Body of pancreas (tissue), 4 donors: ENCODE measurements around the gene RGMA. TPM values are rescaled to one million over a fixed set of nuclear protein-coding genes. Genes with fewer than 3 reads are reported as not detected.

Experiments
- ATAC-seq: fragments of 150-250 bp; one replicate; pipeline ENCODE4 v1.9.1; 2016
- DNase-seq, 4 donors: peaks; one replicate each; pipeline ENCODE4 v3.0.0-alpha.2; 2019
- H3K27ac ChIP-seq, 4 donors: fragments of 200-600 bp; sonication (generic); 1 replicate in 3 of 4; 2 replicates in 1 of 4; pipeline versions ENCODE4 v1.5.1 to v1.6.1; 2016 to 2019; ENCODE audit warnings: mild to moderate bottlenecking in 1 of 4, mixed read lengths in 1 of 4, moderate library complexity in 1 of 4
- H3K27me3 ChIP-seq, 2 donors: fragments of 200-600 bp; sonication (generic); one replicate each; pipeline ENCODE4 v1.6.0; 2016; ENCODE audit warnings: mild to moderate bottlenecking in 1 of 2
- H3K36me3 ChIP-seq, 2 donors: fragments of 200-600 bp; sonication (generic); replicated peaks in 1 of 2; 2 replicates each; pipeline ENCODE4 v1.5.1; 2016; ENCODE audit warnings: low read depth in 2 of 2; ENCODE audit not compliant: insufficient read depth in 1 of 2
- H3K4me1 ChIP-seq: fragments of 200-600 bp; sonication (generic); one replicate; pipeline ENCODE4 v1.6.0; 2016
- H3K4me3 ChIP-seq, 2 donors: fragments of 200-600 bp; sonication (generic); 1 replicate in 1 of 2; 2 replicates in 1 of 2; pipeline ENCODE4 v1.5.1; 2016 to 2019
- H3K9me3 ChIP-seq, 3 donors: fragments of 200-600 bp; sonication (generic); 1 replicate in 2 of 3; 2 replicates in 1 of 3; pipeline ENCODE4 v1.5.1; 2016
- CTCF ChIP-seq, 7 experiments: fragments of 450-650 bp in 4 of 7; fragments of 200-600 bp in 3 of 7; sonication (generic) in 3 of 7; IDR thresholded peaks; one replicate each; pipeline ENCODE4 v1.5.1; 2016 to 2019; ENCODE audit warnings: antibody characterized with exemption in 7 of 7
- POLR2A ChIP-seq, 3 donors: fragments of 450-650 bp; IDR thresholded peaks; one replicate each; pipeline ENCODE4 v1.6.1; 2016; ENCODE audit warnings: antibody characterized with exemption in 3 of 3, mild to moderate bottlenecking in 2 of 3
- WGBS, 2 donors: methylation state at CpG; one replicate each; pipeline ENCODE4 v1.1.5; 2017; 5-methylcytosine and 5-hydroxymethylcytosine counted together
- intact Hi-C: fragments of 100-400 bp; cut with DNase I; formaldehyde crosslinking; loops from one replicate; pipeline ENCODE4 v1.15.1; 2023
- total RNA-seq, 2 donors: library from RNA; depleted of rRNA; stranded (reverse); fragments of >200 nt; gene quantifications; one replicate each; pipeline ENCODE4 v1.1.0, GENCODE V29; 2016

The RGMA gene
- total RNA-seq, 2 donors from 2014 or later: 8.8 to 9.2 TPM

GRCh38 chr15:93044301-93045190 is 44.5 kb downstream of the RGMA start:
- Histone ChIP-seq H3K27ac (no peak overlapping the region), H3K4me1 (no peaks in the 10 kb centered on the region), H3K4me3 (no peak overlapping the region), H3K27me3 (no peaks in the 10 kb centered on the region), H3K36me3 (no peaks in the 10 kb centered on the region), H3K9me3 (peaks cover 0 to 7% (median 0%) of the 10 kb centered on the region in 3 donors)
- intact Hi-C loops: no loop called here
- ATAC-seq: no peak
- DNase-seq: no peak
- TF ChIP-seq CTCF (IDR thresholded peaks at IDR 0.05) (no peak), POLR2A (IDR thresholded peaks at IDR 0.05) (no peak)
- whole genome bisulfite sequencing, 2 donors: 91 to 92% methylated on average over 22 to 45 of the region's 46 CpGs

GRCh38 chr15:93043621-93044300 is 45.2 kb downstream of the RGMA start:
- no peak overlapping the region for H3K27ac ChIP-seq
- intact Hi-C loops: no loop called here

GRCh38 chr15:93042691-93043378 is 46.2 kb downstream of the RGMA start:
- Histone ChIP-seq H3K4me1 (no peaks in the 10 kb centered on the region), H3K4me3 (no peak overlapping the region), H3K27me3 (no peaks in the 10 kb centered on the region), H3K9me3 (peaks cover 0 to 7% (median 0%) of the 10 kb centered on the region in 3 donors), H3K36me3 (no peaks in the 10 kb centered on the region), H3K27ac (no peak overlapping the region)
- intact Hi-C loops: no loop called here
- ATAC-seq (no peak), DNase-seq (no peak)
- TF ChIP-seq POLR2A (IDR thresholded peaks at IDR 0.05): no peak
- no peak for TF ChIP-seq CTCF (IDR thresholded peaks at IDR 0.05)
- 81 to 83% methylated on average over 16 to 18 of the region's 18 CpGs for WGBS, 2 donors

More at GRCh38 chr15:93043621-93044300, 45.2 kb downstream of the RGMA start:
- no peaks in the 10 kb centered on the region for H3K27me3 ChIP-seq
- H3K36me3 ChIP-seq: no peaks in the 10 kb centered on the region
- no peak for TF ChIP-seq POLR2A (IDR thresholded peaks at IDR 0.05)
- no peak for TF ChIP-seq CTCF (IDR thresholded peaks at IDR 0.05)
- no peaks in the 10 kb centered on the region for H3K4me1 ChIP-seq
- no peak for ATAC-seq
- H3K4me3 ChIP-seq: no peak overlapping the region
- 64 to 82% methylated on average over 12 of the region's 12 CpGs for WGBS, 2 donors
- DNase-seq: no peak
- peaks cover 0 to 7% (median 0%) of the 10 kb centered on the region in 3 donors for H3K9me3 ChIP-seq

- no peaks in the 10 kb centered on the region for H3K36me3 ChIP-seq
- H3K4me1 ChIP-seq: no peaks in the 10 kb centered on the region
- H3K9me3 ChIP-seq: peaks cover 0 to 7% (median 0%) of the 10 kb centered on the region in 3 donors
- no peak for DNase-seq
- ATAC-seq: no peak
- no peak overlapping the region for H3K27ac ChIP-seq
- H3K4me3 ChIP-seq: no peak overlapping the region
- intact Hi-C loops: no loop called here
- TF ChIP-seq POLR2A (IDR thresholded peaks at IDR 0.05) (no peak), CTCF (IDR thresholded peaks at IDR 0.05) (no peak)
- H3K27me3 ChIP-seq: no peaks in the 10 kb centered on the region
- 62 to 73% methylated on average over 3 of the region's 3 CpGs for WGBS, 2 donors
Measured at GRCh38 chr15:93042211-93042610, 46.8 kb downstream of the RGMA start.
